Middle frontal gyrus (tissue), 1 donor: ENCODE data around the gene DZIP1L.

Source experiments
- DNase-seq: peaks from one replicate; pipeline ENCODE4 v3.0.0-alpha.2; 2015; ENCODE audit warnings: low spot score; ENCODE audit errors: extremely low spot score

DZIP1L gene

GRCh38 chr3:138068046-138068445 is 47.4 kb downstream of the DZIP1L start:
- DNase-seq, result no peak

DNA sequence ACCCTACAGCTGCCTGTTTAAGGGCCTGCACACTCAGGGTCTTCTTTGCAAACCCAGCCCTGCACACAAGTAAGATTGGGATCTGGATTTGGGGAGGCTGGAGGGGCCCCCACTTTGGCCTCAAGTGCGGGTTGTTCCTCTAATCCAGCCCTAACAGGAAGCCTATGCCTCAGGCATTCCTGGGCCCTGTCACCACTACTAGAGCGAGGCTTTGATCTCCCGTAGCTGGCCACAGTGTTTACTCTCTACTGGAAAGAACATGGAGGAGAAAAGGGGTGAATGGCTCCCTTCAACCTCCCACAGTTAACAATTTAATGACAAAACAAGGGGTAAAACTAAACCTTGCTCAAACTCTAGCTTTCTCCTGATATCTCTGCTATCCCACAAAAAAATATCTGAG is 48.4 kb downstream of the DZIP1L start:
- no peak for DNase-seq

DNA sequence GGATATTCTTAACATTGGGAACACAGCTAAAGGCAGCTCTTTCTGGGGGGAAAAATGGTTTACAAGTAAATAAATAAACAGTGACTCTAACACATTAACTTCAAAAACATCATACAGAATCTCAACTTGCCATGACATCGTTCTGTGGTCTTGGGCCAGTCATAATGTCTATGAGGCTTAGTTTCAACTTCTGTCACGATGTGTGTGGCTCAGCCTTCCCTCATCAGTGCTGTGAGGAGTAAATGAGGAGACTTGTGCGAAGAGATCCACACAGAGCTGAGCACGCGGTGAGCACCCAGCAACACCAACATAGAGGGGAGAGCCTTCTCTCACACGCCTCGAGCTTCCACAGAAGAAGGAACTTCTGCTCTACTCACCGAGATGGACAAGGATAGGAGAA is 49.0 kb downstream of the DZIP1L start:
- DNase-seq, result no peak

GRCh38 chr3:138065949-138066348 is 49.5 kb downstream of the DZIP1L start:
- DNase-seq, result no peak

GRCh38 chr3:138063416-138063815 is 52.0 kb downstream of the DZIP1L start:
- DNase-seq, result no peak

DNA sequence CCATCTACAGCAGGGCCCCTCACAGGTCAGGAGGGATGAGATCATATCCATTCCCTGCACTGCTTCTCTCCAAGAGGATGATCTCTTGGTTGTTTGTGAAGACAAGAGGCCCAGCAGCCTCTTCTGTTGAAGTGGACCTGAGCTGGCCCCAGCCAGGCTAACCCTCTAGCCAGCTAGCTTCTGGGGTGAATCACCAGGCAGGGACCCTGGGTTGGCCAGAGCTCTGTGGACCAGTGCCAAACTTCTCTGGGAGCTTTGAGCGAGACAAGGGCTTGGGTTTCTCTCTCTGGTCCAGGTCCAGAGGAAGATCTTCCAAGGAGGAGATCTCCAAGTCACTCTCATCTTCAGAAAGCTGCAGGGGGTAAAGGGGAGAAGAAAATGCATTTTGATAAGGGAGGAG is 52.8 kb downstream of the DZIP1L start:
- DNase-seq, result no peak

DNA sequence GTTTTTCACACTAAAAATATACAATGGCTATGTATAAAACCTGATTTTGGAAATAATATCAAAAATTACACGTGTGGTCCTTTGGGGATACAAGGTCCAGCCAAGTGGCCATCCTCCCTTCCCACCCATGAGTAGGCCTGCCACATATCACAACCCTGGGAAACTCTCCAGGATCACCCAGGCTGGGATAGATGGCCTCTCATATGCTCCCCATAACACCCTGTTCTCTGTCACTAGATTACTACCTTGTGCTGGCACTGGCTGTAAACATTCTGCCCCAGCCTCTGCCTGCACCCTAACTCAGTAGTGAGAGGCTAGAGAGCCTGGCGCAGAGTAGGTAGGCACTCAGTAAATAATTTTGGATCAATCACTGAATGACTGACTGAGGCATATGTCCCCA is 53.4 kb downstream of the DZIP1L start:
- DNase-seq, result no peak

GRCh38 chr3:138060792-138061191 is 54.6 kb downstream of the DZIP1L start:
- DNase-seq, result no peak

DNA sequence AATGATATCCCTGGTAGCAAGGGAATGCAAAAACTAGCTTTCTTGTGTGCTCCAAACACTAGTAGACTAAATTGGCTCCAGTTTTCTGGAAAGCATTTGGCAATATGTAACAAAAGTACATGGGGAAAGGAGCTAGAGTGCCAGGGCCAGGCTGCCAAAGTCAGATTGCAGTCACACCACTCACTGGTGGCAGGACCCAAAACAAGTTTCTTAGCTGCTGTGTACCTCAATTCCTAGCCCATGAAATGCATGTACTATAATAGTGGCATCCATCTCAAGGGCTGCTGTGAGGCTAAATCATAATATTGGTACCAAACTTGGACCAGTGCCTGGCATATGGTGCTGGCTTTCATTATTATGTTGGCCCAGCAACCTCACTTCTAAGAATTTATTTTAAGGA is 56.1 kb downstream of the DZIP1L start:
- DNase-seq, result no peak

- no peak for DNase-seq
Observed at GRCh38 chr3:138057384-138057783, 58.0 kb downstream of the DZIP1L start.

- no peak for DNase-seq
Observed at GRCh38 chr3:138054057-138054456, 61.4 kb downstream of the DZIP1L start.

- DNase-seq, result no peak
Observed at GRCh38 chr3:138051947-138052802, 63.2 kb downstream of the DZIP1L start.

DNA sequence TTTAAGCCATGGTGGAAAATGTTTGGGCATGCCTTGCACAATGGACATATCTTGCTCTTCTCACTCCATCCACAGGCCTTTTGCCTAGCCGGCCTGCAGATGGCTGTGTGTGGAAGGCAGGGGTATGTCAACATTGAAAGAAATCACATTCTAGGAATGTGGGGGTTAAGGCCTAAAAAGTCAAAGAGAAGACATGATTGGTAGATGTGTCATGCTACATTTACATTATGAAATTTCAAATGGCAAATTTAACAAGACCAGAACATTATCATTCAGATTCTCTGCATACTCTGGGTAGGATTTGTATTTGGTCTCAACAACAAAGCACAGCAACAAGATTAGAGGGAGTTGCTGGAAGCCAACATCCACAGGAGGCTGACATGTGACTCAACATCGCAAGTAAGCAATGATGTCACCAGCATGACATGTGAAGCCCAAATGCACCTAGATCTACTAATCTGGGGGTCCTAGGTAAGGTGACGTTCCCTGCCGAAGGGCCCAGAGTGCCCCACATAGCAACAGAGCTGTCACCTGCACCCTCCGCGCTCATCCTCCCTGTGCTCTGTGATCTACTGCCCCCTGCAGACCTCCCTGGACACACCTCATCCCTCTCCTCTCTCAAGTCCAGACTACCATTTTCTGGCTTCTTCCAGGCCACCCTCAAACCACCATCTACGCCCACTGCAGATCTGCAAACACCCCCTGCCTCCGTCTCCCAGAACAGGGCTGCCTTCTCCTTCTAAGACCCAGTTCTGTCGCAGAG is 66.1 kb downstream of the DZIP1L start:
- DNase-seq, result no peak

DNA sequence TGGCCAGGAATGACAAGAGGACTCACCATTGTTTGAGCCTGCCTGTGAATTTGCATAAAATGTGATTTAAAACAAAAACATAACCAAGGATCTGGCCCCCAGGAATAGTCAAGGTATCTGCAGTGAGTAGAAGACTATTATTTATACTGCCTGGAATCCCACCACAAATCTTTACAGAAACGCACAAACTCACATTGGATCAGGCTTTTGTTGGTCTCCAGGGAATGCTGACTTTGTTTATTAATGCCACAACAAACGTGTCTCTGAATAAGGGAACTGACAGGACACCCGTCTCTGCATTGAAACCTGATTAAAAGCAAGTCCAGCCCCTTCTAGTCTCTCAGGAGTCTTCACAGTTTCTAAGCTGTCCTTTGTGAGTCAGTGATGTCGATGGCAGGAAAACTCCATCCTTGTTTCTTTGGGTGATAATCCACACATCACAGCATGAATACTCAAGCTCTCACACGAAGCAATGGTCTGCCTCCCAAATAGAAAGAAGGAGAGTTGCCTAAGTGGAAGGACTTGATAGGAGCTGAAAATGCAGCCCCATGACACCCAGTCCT is 67.7 kb downstream of the DZIP1L start:
- DNase-seq, result no peak

- no peak for DNase-seq
Observed at GRCh38 chr3:138046955-138047354, 68.5 kb downstream of the DZIP1L start.

- DNase-seq, result no peak
Observed at GRCh38 chr3:138046085-138046484, 69.3 kb downstream of the DZIP1L start.

DNA sequence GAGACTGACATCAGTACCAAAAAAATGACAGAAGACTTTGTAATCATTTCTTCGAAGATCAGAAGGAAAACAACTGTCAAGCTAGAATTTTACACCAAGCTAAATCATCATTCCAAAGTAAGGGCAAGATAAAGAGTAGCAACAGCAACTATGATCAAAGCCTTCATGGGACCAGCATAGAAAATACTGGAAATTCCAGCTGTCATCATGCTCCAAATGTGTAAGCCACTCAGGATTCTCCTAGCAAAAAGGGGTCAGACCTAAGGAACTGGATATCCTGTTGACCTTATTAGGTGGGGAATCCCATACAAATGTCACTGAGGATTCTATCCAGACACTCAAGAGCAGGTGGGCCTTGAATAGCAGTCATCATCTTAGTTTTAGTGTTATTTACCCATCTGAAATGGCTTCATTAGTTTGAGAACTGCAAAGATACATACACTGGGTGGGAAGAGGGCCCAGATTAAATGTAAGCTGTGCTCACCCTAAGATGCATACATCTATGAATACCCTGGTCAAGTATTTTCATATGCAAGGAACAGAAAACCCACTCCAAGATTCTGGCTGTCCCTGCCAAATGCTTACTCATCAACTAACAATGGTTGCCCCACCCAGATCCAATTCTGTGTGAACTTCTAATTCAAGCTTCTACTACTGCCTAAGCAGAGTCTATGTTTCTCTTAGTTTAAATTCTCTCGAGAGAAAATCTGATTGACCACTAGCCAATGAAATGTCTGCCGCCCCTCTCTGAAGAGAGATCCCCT is 72.0 kb downstream of the DZIP1L start:
- DNase-seq, result no peak

- no peak for DNase-seq
Observed at GRCh38 chr3:138042043-138042442, 73.4 kb downstream of the DZIP1L start.

DNA sequence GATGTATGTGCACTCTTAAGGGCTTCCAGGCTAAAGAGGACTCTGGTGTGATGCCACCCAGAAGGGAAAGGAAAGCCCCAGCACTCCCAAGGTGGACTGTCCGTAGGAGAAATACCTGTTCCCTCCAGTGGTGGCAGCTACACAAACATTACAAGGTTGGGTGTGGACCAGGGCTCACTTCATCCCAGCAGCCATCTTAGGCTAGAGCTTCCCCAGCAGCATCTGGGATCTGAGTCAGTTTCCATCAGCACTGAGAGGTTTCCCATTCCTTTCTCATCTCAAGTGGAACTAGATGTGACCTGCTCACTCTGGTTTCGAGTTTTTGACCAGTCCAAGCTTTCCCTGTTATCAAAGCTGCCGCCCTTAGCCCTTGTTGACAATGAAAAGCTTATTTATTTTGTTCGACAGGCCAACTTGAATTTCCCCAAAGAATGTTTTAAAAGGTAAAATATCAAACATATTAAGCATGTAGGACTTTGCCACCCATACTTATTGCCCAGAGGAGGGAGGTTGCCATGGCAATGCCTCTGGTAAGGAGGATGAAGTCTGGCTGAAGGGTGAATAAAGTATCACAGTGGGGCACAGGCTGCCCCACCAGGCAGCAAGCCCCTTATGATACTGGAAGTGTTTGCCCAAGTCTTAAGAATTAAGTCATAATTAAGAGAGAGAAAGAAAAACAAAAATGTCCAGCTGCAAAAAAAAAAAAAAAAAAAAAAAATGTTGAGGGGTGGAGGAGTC is 76.5 kb downstream of the DZIP1L start:
- no peak for DNase-seq

- DNase-seq, result no peak
Observed at GRCh38 chr3:138036572-138036971, 78.8 kb downstream of the DZIP1L start.

- no peak for DNase-seq
Observed at GRCh38 chr3:138034918-138035317, 80.5 kb downstream of the DZIP1L start.
